Esophagus muscularis mucosa (tissue), 4 donors: ENCODE measurements around the gene OXCT2.

Source experiments
- CTCF ChIP-seq, 3 experiments: fragments of 200-600 bp in 2 of 3; fragments of 450-650 bp in 1 of 3; sonication (generic) in 2 of 3; IDR thresholded peaks; one replicate each; pipeline ENCODE4 v1.5.1; 2017 to 2019; ENCODE audit warnings: antibody characterized with exemption in 3 of 3, mild to moderate bottlenecking in 2 of 3, moderate library complexity in 1 of 3
- EP300 ChIP-seq: sonication (generic); formaldehyde crosslinking; IDR thresholded peaks from one replicate; pipeline ENCODE4 v1.6.1; 2017; ENCODE audit warnings: antibody characterized with exemption
- POLR2A ChIP-seq: fragments of 450-650 bp; IDR thresholded peaks from one replicate; pipeline ENCODE4 v1.6.1; 2017; ENCODE audit warnings: antibody characterized with exemption, moderate library complexity, mild to moderate bottlenecking, low read depth
- POLR2AphosphoS5 ChIP-seq, 2 donors: sonication (generic); formaldehyde crosslinking; IDR thresholded peaks; one replicate each; pipeline ENCODE4 v1.6.1; 2017; ENCODE audit warnings: antibody characterized with exemption in 2 of 2

DNA sequence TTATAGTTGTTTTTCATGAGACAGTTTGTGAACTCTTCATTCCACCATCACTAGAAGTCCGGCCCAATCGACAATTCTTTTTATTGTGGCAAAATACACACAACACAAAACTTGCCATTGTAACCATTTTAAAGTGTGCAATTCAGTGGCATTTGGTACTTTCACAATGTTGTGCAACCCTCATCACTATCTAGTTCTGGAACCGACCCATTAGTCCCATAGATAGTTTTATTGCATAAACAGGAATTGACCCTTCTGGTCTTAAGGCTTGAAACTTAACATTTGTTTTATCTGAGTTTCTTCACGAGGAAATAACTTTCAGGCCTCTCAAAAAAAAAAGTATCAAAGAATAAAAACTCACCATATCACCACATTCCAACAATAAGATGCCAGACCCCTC lies 41.3 kb downstream of the OXCT2 start:
- TF ChIP-seq POLR2AphosphoS5 (IDR thresholded peaks at IDR 0.05) = no peak
- TF ChIP-seq CTCF (IDR thresholded peaks at IDR 0.05) = no peak
- no peak for TF ChIP-seq POLR2A
- no peak for TF ChIP-seq EP300
